Fibroblast of the aortic adventitia (primary cell): ENCODE results near the gene CACNA1B. TPM values are rescaled to one million over a fixed set of nuclear protein-coding genes. Genes with fewer than 3 reads are reported as not detected.

Experiments
- DNase-seq: peaks from one replicate; pipeline ENCODE4 v3.0.0-alpha.2; 2010; ENCODE audit warnings: low read depth
- H3K4me3 ChIP-seq: 2 replicates; pipeline ENCODE4 v1.5.1; 2011; ENCODE audit warnings: low read depth, mild to moderate bottlenecking, control low read depth, low read length, moderate library complexity
- total RNA-seq: library from RNA; depleted of rRNA; stranded (reverse); fragments of >200 nt; gene quantifications from 2 replicates; pipeline ENCODE4 v1.2.3, GENCODE V29; 2012; ENCODE audit warnings: low replicate concordance
- TF ChIP-seq, protein P1 (sequence below): IDR thresholded peaks from 2 replicates; pipeline ENCODE4 v1.5.1; 2011; ENCODE audit warnings: mild to moderate bottlenecking, low read length, control low read depth, inconsistent platforms; ENCODE audit not compliant: insufficient read depth

CACNA1B gene
- total RNA-seq, 1 donor = under 0.01 TPM

- DNase-seq = no peak
- no peak overlapping the region for H3K4me3 ChIP-seq
- TF ChIP-seq, protein P1, sequence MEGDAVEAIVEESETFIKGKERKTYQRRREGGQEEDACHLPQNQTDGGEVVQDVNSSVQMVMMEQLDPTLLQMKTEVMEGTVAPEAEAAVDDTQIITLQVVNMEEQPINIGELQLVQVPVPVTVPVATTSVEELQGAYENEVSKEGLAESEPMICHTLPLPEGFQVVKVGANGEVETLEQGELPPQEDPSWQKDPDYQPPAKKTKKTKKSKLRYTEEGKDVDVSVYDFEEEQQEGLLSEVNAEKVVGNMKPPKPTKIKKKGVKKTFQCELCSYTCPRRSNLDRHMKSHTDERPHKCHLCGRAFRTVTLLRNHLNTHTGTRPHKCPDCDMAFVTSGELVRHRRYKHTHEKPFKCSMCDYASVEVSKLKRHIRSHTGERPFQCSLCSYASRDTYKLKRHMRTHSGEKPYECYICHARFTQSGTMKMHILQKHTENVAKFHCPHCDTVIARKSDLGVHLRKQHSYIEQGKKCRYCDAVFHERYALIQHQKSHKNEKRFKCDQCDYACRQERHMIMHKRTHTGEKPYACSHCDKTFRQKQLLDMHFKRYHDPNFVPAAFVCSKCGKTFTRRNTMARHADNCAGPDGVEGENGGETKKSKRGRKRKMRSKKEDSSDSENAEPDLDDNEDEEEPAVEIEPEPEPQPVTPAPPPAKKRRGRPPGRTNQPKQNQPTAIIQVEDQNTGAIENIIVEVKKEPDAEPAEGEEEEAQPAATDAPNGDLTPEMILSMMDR = no peak
These were observed 75.5 kb downstream of the CACNA1B start for GRCh38 chr9:137952976-137953666.

DNA sequence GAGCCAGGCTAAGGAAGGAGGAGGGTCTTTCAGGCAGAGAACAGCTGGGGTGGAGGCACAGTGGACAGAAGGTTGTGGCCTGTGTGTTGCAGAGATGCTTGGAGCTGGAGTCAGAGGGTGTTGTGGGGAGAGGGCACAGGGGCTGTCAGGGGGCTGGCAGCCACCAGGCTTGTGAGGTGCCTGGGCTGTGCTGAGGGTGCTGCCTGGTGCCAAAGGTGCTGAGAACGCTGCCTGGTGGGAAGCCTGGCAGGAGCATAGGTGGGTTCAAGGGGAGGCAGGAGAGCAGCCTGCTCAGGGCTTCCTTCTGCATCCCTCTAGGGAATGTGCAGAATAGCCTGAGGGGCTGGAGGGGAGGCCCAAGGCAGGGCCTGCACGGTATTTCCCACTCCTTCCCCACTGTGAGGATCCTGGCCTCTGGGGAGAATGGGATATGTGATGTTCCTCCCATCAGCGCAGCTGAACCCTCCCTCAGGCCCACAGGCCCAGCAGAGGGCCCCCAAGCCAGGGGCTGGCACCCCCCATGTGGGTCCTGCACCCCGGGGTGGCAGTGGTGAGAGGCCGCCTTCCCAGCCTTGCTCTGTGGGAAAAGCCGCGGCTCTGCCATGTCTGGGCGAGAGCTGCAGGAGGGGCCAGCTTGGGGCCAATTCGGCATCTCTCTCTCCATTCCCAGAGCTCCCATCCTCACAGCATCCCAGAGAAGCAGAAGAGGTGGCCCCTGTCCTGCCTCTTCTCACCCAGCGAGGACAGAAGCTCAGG is 76.3 kb downstream of the CACNA1B start:
- TF ChIP-seq, protein P1 = no peak
- no peak for DNase-seq
- H3K4me3 ChIP-seq = no peak overlapping the region

- TF ChIP-seq, protein P1 = no peak
- no peak for DNase-seq
These were observed 77.6 kb downstream of the CACNA1B start for GRCh38 chr9:137955224-137955570.

GRCh38 chr9:137955586-137955985 is 78.0 kb downstream of the CACNA1B start:
- DNase-seq = no peak
- TF ChIP-seq, protein P1 = no peak
- no peak overlapping the region for H3K4me3 ChIP-seq

More at GRCh38 chr9:137955224-137955570, 77.6 kb downstream of the CACNA1B start:
- H3K4me3 ChIP-seq = no peak overlapping the region

DNA sequence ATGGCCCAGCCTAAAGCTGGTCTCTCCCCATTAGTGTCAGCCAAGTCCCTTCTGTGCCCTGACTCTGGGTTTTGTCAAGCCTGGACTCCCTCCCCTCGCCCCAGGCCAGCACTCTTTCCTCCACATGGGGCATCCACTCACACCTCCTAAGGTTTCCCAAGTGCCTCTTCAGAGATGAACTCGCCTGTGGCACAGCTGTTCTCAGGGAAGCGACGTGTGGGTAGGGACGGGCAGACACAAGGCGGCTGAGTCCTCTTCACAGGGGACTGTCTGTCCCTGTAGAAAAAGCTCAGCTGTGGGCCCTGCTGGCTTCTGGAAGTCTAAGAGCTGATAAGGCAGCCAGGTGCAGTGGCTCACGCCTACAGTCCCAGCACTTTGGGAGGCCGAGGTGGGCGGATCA is 78.5 kb downstream of the CACNA1B start:
- TF ChIP-seq, protein P1 = no peak
- no peak for DNase-seq
- no peak overlapping the region for H3K4me3 ChIP-seq

DNA sequence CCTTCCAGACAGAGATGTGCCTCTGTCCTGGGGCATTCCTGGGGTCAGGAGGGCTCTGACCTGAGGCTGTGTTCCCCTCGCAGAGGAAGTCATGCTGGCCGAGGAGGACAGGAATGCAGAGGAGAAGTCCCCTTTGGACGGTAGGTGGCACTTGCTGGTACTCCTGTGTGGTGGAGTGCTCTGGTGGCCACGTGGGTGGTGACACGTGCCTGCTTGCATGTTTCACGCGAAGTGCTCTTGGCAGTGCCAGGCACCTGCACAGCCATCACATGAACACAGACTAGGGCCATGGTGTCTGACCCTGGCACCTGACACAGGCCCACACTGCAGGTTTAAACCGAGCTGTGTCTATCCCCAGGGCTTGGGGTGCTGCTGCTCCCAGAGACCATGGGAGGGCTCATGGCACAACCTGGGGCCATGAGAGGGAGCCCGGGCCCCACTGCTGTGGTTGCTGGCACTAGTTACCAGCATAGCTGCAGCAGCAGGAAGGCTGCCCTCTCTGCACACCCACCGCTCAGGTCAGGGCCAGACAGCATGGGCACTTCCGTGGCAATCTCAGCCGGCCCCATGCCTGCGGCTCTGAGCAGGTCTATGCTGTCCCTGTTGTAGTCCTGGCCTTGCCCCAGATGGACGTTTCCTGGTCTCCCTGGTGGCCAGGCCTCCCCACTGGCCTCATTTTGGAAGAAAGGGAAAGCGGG is 79.3 kb downstream of the CACNA1B start:
- TF ChIP-seq, protein P1 = no peak
- H3K4me3 ChIP-seq = no peak overlapping the region
- DNase-seq = no peak
